Activated T-helper 1 cell treated with Interleukin-2 at 50 U/mL for 16 hours (primary cell): ENCODE data around the gene HECTD4.

ENCODE experiments used
- DNase-seq: peaks from one replicate; pipeline ENCODE4 v3.0.0-alpha.2; 2020; ENCODE audit warnings: low read depth

HECTD4 gene

DNA sequence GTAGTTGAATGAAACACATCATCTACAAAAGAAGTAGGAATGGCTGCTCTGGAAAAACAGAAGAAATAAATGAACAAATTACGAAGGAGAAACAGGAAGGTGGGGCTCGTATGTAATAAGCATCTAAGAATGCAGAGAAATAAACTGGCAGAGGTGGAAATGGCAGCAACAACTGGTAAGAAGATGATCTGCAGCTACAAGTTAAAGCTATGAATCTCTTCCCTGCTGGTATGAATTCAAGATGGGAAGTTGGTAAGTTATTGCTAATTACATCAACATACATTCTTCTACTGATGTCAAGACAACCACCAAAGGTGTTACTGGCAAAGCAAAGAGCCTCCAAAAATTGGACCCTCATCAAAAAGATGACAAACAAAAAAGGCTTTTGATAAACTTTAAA is 59.8 kb downstream of the HECTD4 start:
- no peak for DNase-seq

- no peak for DNase-seq
These were observed 61.0 kb downstream of the HECTD4 start for GRCh38 chr12:112321245-112321644.

DNA sequence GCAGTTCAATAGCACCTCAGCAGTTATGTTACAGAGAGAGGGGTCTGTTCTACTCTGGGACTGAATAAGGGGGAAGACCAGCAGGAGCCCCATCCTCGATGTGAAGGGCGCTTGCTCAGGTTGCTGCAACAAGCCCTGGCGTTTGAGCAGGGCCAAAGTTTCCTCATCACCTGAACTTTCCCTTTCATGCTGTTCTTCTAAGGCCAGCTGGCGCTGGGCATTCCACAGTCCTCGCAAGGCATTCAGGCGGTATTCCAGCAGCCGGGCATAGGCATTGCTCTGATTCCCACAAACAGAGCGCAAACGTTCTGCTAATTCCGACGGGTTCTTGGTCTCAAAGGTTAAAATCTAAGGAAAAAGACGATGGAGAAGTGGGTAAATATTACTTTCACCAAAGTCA is 62.8 kb downstream of the HECTD4 start:
- no peak for DNase-seq

DNA sequence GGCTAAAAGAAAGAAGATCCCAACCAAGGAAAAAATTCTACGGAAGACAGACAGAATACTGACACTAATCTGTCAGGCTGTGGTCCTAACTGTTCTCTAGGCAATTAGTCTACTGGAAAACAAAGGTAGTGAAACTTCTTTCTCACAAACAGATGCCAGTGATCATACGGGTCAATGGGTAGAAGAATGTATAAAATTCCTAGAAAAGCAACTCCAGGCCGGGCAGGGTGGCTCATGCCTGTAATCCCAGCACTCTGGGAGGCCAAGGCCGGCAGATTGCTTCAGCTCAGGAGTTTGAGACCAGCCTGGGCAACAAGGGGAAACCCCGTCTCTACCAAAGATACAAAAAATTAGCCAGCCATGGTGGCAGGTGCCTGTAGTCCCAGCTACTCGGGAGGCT is 64.8 kb downstream of the HECTD4 start:
- no peak for DNase-seq

DNA sequence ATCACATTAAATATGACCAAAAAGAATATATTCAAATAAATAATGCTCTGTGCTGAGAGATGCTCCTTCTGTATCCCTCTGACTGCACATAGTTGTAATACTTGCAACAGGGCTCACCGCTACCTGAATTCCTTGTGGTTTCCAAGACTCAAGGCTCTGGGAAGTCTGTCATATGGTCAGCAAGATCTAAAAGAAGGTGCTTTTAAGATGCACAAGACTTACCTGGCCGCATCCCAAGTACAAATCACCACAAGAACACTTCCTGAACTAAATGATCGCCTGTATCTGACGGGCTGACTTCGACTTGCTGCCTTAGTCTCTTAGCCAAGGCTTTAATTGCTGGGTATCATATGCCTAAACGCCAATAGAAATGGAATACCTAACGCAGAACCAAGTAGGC is 67.2 kb downstream of the HECTD4 start:
- DNase-seq = no peak

GRCh38 chr12:112309797-112310196 is 72.4 kb downstream of the HECTD4 start:
- DNase-seq = no peak

GRCh38 chr12:112308652-112309051 is 73.6 kb downstream of the HECTD4 start:
- DNase-seq = no peak

- DNase-seq = no peak
These were observed 74.1 kb downstream of the HECTD4 start for GRCh38 chr12:112308161-112308560.

- DNase-seq = no peak
These were observed 74.8 kb downstream of the HECTD4 start for GRCh38 chr12:112307317-112308011.

DNA sequence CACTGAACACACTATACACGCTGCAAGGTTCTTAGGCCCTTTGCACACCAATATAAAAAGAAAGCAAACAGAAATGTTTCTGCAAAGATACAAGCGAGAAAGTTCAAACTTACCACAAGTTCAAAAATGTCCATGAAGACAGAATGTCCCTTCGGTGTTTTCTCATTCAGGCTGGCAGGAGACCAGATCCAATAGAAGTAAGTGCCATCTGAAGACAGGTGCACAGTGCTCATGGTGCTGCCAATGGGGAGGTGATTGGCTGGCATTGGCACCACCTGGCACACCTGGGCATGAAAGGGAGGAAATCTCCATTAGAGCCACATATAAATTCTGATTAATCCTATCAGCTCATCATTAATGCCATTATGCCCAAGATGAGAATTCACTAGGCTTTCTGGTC is 76.3 kb downstream of the HECTD4 start:
- DNase-seq = no peak

DNA sequence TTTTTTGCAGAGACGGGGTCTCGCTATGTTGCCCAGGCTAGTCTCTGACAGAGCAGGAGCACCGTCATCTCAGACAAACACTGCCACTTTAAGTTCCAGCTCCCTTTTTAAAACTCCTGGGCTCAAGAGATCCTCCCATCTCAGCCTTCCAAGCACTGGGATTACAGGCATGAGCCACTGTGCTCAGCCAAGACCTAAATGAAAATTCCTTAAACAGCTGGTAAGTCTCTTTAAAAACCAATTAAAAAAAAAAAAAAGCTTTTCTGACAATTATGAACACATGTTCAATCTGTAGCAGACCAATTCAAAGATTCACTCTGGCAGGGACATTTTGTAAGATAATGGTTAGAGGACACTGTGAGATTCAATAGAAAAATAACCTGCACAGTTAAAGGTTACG is 77.8 kb downstream of the HECTD4 start:
- DNase-seq = no peak

GRCh38 chr12:112303799-112304198 is 78.4 kb downstream of the HECTD4 start:
- no peak for DNase-seq

- peak; percentile 4 for DNase-seq
These were observed 79.2 kb downstream of the HECTD4 start for GRCh38 chr12:112303004-112303403.

GRCh38 chr12:112299704-112300103 is 82.5 kb downstream of the HECTD4 start:
- DNase-seq = no peak

- DNase-seq = no peak
These were observed 85.0 kb downstream of the HECTD4 start for GRCh38 chr12:112297188-112297587.

- DNase-seq = no peak
These were observed 86.0 kb downstream of the HECTD4 start for GRCh38 chr12:112296183-112296582.

DNA sequence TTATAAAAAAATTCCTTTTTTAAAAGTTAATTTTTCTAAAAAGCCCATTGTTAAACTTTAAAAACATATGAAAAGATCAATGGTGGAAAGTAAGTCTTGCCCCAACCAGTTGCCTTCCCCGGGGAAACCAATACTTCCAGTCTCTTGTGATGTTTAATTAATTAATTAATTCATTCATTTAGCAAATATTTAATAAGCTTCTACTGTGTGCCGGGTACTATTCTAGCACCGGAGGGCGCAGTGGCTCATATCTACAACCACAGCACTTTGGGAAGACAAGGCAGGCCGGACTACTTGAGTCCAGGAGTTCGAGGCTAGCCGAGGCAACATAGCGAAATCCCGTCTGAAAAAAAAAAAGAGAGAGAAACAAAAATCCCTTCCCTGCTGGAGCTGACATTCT is 87.4 kb downstream of the HECTD4 start:
- DNase-seq = no peak

DNA sequence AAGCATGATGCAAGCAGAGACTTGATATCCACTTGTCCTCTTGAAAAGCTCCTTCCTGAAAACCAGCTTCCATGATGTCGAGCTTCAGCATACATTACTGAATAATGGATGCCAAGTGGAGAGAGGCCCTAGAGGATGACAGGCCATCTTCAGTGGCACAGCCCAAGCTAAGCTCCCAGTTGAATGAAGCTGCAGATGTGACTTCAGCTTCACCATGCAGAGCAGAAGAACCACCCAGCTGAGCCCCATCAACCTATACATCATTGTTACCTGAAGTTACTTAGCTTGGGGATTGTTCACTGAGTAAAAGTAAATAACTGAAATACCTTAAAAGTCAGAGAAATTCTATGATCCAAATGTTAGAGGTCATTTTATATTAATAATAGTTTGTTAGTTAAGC is 93.6 kb downstream of the HECTD4 start:
- DNase-seq = no peak

- no peak for DNase-seq
These were observed 96.4 kb downstream of the HECTD4 start for GRCh38 chr12:112285600-112286401.

- no peak for DNase-seq
These were observed 98.7 kb downstream of the HECTD4 start for GRCh38 chr12:112283546-112283945.

DNA sequence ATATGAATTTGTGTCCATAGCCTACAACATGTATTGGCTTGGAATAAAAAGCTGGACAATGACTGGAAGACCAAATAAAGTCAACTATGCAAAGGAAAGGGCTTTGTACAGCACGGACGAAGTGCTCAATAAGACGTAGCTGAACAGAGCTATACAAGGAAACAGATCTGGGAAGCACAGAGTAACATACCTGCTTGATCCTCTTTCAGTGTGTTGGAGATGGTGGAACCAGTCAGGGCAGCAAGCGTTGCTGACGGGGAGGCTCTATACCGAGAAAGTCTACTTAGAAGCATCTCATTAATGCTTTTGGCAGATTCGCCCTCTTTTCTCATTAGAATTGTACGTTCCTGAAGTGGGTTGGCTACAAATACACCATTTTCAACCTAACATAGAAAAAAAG is 99.3 kb downstream of the HECTD4 start:
- no peak for DNase-seq

DNA sequence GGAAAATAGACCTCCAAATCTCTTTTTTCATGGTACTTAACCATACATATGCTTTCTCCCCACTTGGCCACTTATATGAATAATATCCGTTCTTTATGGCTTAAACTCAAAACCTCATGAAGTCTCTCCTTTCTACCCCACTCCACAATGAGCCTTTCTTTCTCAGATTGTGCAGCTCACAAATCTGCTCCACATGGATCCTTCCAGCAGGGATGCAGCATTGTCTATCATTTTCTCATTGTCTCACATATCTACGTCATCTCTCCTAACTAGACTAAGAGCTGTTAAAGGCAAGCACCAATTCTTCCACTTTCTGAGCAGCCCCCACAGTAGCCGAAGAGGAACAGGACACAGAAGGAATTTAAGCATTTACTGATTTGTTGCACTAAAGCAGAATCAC is 106.4 kb downstream of the HECTD4 start:
- no peak for DNase-seq

GRCh38 chr12:112275207-112275606 is 107.0 kb downstream of the HECTD4 start:
- DNase-seq = no peak

GRCh38 chr12:112270673-112271072 is 111.6 kb downstream of the HECTD4 start:
- no peak for DNase-seq
